Caco-2 (cell line): ENCODE data around the gene ANO1. TPM values are rescaled to one million over a fixed set of nuclear protein-coding genes. Genes with fewer than 3 reads are reported as not detected.

Source experiments
- BruUV-seq: library from RNA; stranded (reverse); fragments of 400-500 nt; replicated peaks from 2 replicates; lab custom pipeline; 2021; lab: Mats Ljungman, UMichigan
- CTCF ChIA-PET: fragments of 300-600 bp; sonication (Branson Sonifier 250); formaldehyde crosslinking; loops from one replicate; lab custom pipeline; 2022; ENCODE audit warnings: antibody characterized with exemption; lab: Charles Lee
- POLR2A ChIA-PET: fragments of 300-600 bp; sonication (Branson Sonifier 250); formaldehyde crosslinking; loops from one replicate; lab custom pipeline; 2022; ENCODE audit warnings: antibody characterized with exemption; lab: Charles Lee
- DNase-seq, 2 experiments: peaks; one replicate each; pipeline versions ENCODE4 v3.0.0 to v3.0.0-alpha.2; 2020 to 2022
- H3K27me3 ChIP-seq: replicated peaks from 2 replicates; pipeline ENCODE4 v1.6.0; 2011; ENCODE audit warnings: low read length; ENCODE audit not compliant: control insufficient read depth, insufficient read depth
- H3K36me3 ChIP-seq: 2 replicates; pipeline ENCODE4 v1.5.1; 2011; ENCODE audit warnings: low read length; ENCODE audit not compliant: control insufficient read depth, insufficient read depth
- H3K4me1 ChIP-seq: fragments of 250-450 bp; sonication (Bioruptor Pico); 2 replicates; pipeline ENCODE4 v1.5.1; 2020; ENCODE audit warnings: mild to moderate bottlenecking
- H3K4me3 ChIP-seq: 2 replicates; pipeline ENCODE4 v1.5.1; 2011; ENCODE audit warnings: low read depth, mild to moderate bottlenecking, control low read depth, low read length
- H3K9me3 ChIP-seq: fragments of 250-450 bp; sonication (Bioruptor Pico); 2 replicates; pipeline ENCODE4 v1.5.1; 2020; ENCODE audit warnings: mild to moderate bottlenecking, moderate library complexity
- H3K27ac Mint-ChIP-seq: one replicate; pipeline ENCODE4 v1.8.0; 2022; ENCODE audit warnings: mixed read lengths; ENCODE audit not compliant: unreplicated experiment
- H3K27me3 Mint-ChIP-seq: one replicate; pipeline ENCODE4 v1.8.0; 2022; ENCODE audit warnings: mixed read lengths; ENCODE audit not compliant: insufficient read depth, unreplicated experiment
- H3K36me3 Mint-ChIP-seq: one replicate; pipeline ENCODE4 v1.8.0; 2022; ENCODE audit warnings: mild to moderate bottlenecking, mixed read lengths; ENCODE audit not compliant: insufficient read depth, unreplicated experiment
- H3K4me1 Mint-ChIP-seq: one replicate; pipeline ENCODE4 v1.8.0; 2022; ENCODE audit warnings: low read depth, mixed read lengths; ENCODE audit not compliant: unreplicated experiment
- H3K4me3 Mint-ChIP-seq: one replicate; pipeline ENCODE4 v1.8.0; 2022; ENCODE audit warnings: mild to moderate bottlenecking, moderate library complexity, mixed read lengths; ENCODE audit not compliant: unreplicated experiment
- H3K9me3 Mint-ChIP-seq: one replicate; pipeline ENCODE4 v1.8.0; 2022; ENCODE audit warnings: mixed read lengths; ENCODE audit not compliant: unreplicated experiment
- intact Hi-C: fragments of 100-400 bp; cut with micrococcal nuclease; formaldehyde crosslinking; loops from one replicate; pipeline ENCODE4 v1.10.0; 2022; ENCODE audit not compliant: unreplicated experiment
- total RNA-seq: library from RNA; stranded (reverse); gene quantifications from 2 replicates; pipeline ENCODE4 v1.2.3, GENCODE V29; 2022
- TF ChIP-seq, protein P1 (sequence below), 2 experiments: fragments of 200-600 bp in 1 of 2; IDR thresholded peaks; 1 replicate in 1 of 2; 2 replicates in 1 of 2; pipeline versions ENCODE4 v1.5.1 to v1.8.0; 2011 to 2022; ENCODE audit warnings: antibody characterized with exemption in 1 of 2, control low read depth in 1 of 2, inconsistent platforms in 1 of 2, low read depth in 1 of 2, low read length in 1 of 2, mild to moderate bottlenecking in 1 of 2, moderate library complexity in 1 of 2; ENCODE audit not compliant: insufficient read depth in 1 of 2, severe bottlenecking in 1 of 2, unreplicated experiment in 1 of 2

ANO1 gene
- total RNA-seq, 1 experiment from 2014 or later, result 8.4 TPM

DNA sequence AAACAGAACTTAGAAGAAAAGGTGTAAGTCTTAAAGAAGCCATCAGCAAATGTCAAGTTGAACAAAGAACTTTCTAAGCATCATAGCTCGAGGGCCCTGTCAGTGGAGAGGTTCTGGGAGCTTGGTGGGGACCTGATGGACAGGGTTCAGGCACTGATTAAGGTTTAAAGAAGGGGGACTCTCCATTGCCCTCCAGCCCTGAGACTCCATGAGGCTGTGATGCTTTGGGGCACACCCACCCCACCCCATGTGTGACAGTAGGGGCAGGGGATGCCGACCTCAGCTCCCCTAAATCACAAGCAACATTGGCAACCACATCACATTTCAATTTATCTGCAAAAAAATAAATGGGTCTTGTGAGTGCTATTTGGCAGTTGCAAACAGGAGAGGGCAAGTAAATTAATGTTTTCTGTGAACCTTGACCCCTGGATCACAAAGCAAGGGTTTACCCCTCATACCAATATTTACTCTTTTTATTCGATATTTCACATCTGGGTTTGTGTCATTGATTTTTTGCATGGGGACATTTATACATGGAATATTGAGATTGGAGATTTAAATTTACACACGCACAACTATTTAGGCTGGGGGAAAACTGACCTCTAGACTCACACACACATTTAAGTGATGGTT, 37.1 kb upstream of the ANO1 start:
- H3K9me3 Mint-ChIP-seq, result peaks cover 82% of the 10 kb centered on the region
- H3K27me3 ChIP-seq, result no peaks in the 10 kb centered on the region
- H3K4me1 Mint-ChIP-seq, result no peaks in the 10 kb centered on the region
- POLR2A ChIA-PET, result no interaction called here
- CTCF ChIA-PET, result no interaction called here
- no peak overlapping the region for H3K4me3 ChIP-seq
- H3K4me1 ChIP-seq, result no peaks in the 10 kb centered on the region
- DNase-seq, result no peak
- no peak overlapping the region for H3K27ac Mint-ChIP-seq
- no peaks in the 10 kb centered on the region for H3K36me3 Mint-ChIP-seq
- TF ChIP-seq, protein P1, sequence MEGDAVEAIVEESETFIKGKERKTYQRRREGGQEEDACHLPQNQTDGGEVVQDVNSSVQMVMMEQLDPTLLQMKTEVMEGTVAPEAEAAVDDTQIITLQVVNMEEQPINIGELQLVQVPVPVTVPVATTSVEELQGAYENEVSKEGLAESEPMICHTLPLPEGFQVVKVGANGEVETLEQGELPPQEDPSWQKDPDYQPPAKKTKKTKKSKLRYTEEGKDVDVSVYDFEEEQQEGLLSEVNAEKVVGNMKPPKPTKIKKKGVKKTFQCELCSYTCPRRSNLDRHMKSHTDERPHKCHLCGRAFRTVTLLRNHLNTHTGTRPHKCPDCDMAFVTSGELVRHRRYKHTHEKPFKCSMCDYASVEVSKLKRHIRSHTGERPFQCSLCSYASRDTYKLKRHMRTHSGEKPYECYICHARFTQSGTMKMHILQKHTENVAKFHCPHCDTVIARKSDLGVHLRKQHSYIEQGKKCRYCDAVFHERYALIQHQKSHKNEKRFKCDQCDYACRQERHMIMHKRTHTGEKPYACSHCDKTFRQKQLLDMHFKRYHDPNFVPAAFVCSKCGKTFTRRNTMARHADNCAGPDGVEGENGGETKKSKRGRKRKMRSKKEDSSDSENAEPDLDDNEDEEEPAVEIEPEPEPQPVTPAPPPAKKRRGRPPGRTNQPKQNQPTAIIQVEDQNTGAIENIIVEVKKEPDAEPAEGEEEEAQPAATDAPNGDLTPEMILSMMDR (IDR thresholded peaks at IDR 0.05; ENCODE audit: insufficient read depth in 1 of 2, low read depth in 1 of 2, low read length in 1 of 2, severe bottlenecking in 1 of 2, unreplicated experiment in 1 of 2), result no peak
- peaks cover 51% of the 10 kb centered on the region for H3K9me3 ChIP-seq
- intact Hi-C loops, result no loop called here
- H3K36me3 ChIP-seq, result no peaks in the 10 kb centered on the region
- BruUV-seq, result no TSS peak
- H3K4me3 Mint-ChIP-seq, result no peak overlapping the region
- peaks cover 8% of the 10 kb centered on the region for H3K27me3 Mint-ChIP-seq

DNA sequence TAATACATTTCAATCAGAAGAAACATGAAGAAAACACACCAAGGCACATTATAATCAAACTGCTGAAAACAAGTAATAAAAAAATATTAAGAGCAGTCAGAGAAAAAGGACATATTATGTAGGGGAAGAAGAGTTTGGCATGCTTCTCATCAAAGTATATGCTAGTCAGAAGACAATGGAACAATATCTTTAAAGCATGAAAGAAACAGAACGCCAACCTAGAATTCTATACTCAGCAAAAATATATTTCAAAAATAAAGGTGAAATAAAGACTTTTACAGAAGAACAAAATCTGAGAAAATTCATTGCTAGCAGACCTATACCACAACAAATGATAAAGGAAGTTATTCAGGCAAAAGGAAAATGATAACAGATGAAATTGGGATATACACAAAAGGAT, 34.6 kb upstream of the ANO1 start:
- Histone ChIP-seq H3K9me3 (peaks cover 33% of the 10 kb centered on the region), H3K4me1 (no peaks in the 10 kb centered on the region), H3K36me3 (no peaks in the 10 kb centered on the region), H3K4me3 (no peak overlapping the region), H3K27me3 (no peaks in the 10 kb centered on the region)
- Mint-ChIP-seq H3K9me3 (peaks cover 60% of the 10 kb centered on the region), H3K4me1 (peaks cover under 1% of the 10 kb centered on the region), H3K27me3 (peaks cover 8% of the 10 kb centered on the region), H3K4me3 (no peak overlapping the region), H3K36me3 (no peaks in the 10 kb centered on the region), H3K27ac (no peak overlapping the region)
- DNase-seq, result no peak
- intact Hi-C loops, result no loop called here
- ChIA-PET POLR2A (interaction anchor here (0.7 to 0.9 kb wide), 2 partner anchors 10 to 16 kb away, joined by 3 read pairs; no protein-coding TSS in a partner anchor), CTCF (no interaction called here)
- no TSS peak for BruUV-seq
- TF ChIP-seq, protein P1 (IDR thresholded peaks at IDR 0.05; ENCODE audit: insufficient read depth in 1 of 2, low read depth in 1 of 2, low read length in 1 of 2, severe bottlenecking in 1 of 2, unreplicated experiment in 1 of 2), result no peak

DNA sequence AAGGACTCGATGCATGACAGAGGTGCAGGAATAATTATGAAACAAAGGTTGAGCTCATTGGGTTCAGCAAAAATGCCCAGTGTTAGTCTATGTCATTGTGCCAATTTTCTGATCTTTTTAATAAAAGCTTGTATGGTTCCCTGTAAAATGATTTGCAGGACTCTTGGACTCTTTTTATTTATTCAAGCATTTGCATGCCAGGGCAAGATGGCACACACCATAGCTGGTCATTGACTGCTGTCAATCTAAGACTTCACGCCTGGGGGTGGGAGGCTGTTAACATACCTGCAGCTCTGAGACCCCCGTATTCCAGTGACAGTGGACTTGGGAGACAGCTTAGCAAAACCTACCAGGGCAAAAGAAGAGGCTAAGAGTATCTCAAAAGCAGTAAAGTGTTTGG, 32.0 kb upstream of the ANO1 start:
- ChIA-PET CTCF (no interaction called here), POLR2A (no interaction called here)
- Histone ChIP-seq H3K9me3 (peaks cover 25% of the 10 kb centered on the region), H3K4me3 (no peak overlapping the region), H3K36me3 (no peaks in the 10 kb centered on the region), H3K27me3 (no peaks in the 10 kb centered on the region), H3K4me1 (peaks cover 9% of the 10 kb centered on the region)
- no TSS peak for BruUV-seq
- intact Hi-C loops, result no loop called here
- Mint-ChIP-seq H3K36me3 (no peaks in the 10 kb centered on the region), H3K27ac (no peak overlapping the region), H3K9me3 (peaks cover 45% of the 10 kb centered on the region), H3K4me3 (no peak overlapping the region), H3K27me3 (peaks cover 8% of the 10 kb centered on the region), H3K4me1 (peaks cover 10% of the 10 kb centered on the region)
- TF ChIP-seq, protein P1 (IDR thresholded peaks at IDR 0.05; ENCODE audit: insufficient read depth in 1 of 2, low read depth in 1 of 2, low read length in 1 of 2, severe bottlenecking in 1 of 2, unreplicated experiment in 1 of 2), result no peak
- no peak for DNase-seq
